Epidermal melanocyte (primary cell): ENCODE measurements around the gene LTBP2.

Source experiments
- DNase-seq: peaks from one replicate; pipeline ENCODE4 v3.0.0; 2011; ENCODE audit warnings: low spot score; ENCODE audit not compliant: insufficient read length

The LTBP2 gene

GRCh38 chr14:74592476-74593201 is 19.4 kb downstream of the LTBP2 start:
- no peak for DNase-seq

- no peak for DNase-seq
Measured at GRCh38 chr14:74591899-74592298, 20.1 kb downstream of the LTBP2 start.

- DNase-seq, result no peak
Measured at GRCh38 chr14:74591394-74591793, 20.6 kb downstream of the LTBP2 start.

- DNase-seq, result no peak
Measured at GRCh38 chr14:74589291-74589879, 22.7 kb downstream of the LTBP2 start.

- DNase-seq, result no peak
Measured at GRCh38 chr14:74587363-74587707, 24.7 kb downstream of the LTBP2 start.

GRCh38 chr14:74586681-74587362 is 25.2 kb downstream of the LTBP2 start:
- no peak for DNase-seq

- no peak for DNase-seq
Measured at GRCh38 chr14:74585406-74586335, 26.4 kb downstream of the LTBP2 start.

GRCh38 chr14:74584951-74585350 is 27.1 kb downstream of the LTBP2 start:
- DNase-seq, result no peak

GRCh38 chr14:74583689-74584434 is 28.2 kb downstream of the LTBP2 start:
- no peak for DNase-seq

GRCh38 chr14:74582910-74583581 is 29.0 kb downstream of the LTBP2 start:
- peak; percentile 50 for DNase-seq

- no peak for DNase-seq
Measured at GRCh38 chr14:74580275-74580672, 31.8 kb downstream of the LTBP2 start.

GRCh38 chr14:74579447-74580274 is 32.4 kb downstream of the LTBP2 start:
- no peak for DNase-seq

- DNase-seq, result no peak
Measured at GRCh38 chr14:74578479-74578878, 33.6 kb downstream of the LTBP2 start.

GRCh38 chr14:74577948-74578275 is 34.1 kb downstream of the LTBP2 start:
- DNase-seq, result no peak

- DNase-seq, result no peak
Measured at GRCh38 chr14:74577247-74577947, 34.6 kb downstream of the LTBP2 start.

- DNase-seq, result no peak
Measured at GRCh38 chr14:74575936-74576335, 36.1 kb downstream of the LTBP2 start.

GRCh38 chr14:74575507-74575906 is 36.5 kb downstream of the LTBP2 start:
- no peak for DNase-seq

- no peak for DNase-seq
Measured at GRCh38 chr14:74574706-74575105, 37.3 kb downstream of the LTBP2 start.

- DNase-seq, result no peak
Measured at GRCh38 chr14:74574090-74574433, 38.0 kb downstream of the LTBP2 start.
